ENCODE data around the gene SEMA3F. TPM values are rescaled to one million over a fixed set of nuclear protein-coding genes. Genes with fewer than 3 reads are reported as not detected.
A peak's percentile ranks its signal among the peaks of the same experiment; 100 is the strongest.

The SEMA3F gene
- total and polyA plus RNA-seq, 2 of the 4 experiments (the other 2 are of a cell fraction) = 7.3 to 23.3 TPM

DNA sequence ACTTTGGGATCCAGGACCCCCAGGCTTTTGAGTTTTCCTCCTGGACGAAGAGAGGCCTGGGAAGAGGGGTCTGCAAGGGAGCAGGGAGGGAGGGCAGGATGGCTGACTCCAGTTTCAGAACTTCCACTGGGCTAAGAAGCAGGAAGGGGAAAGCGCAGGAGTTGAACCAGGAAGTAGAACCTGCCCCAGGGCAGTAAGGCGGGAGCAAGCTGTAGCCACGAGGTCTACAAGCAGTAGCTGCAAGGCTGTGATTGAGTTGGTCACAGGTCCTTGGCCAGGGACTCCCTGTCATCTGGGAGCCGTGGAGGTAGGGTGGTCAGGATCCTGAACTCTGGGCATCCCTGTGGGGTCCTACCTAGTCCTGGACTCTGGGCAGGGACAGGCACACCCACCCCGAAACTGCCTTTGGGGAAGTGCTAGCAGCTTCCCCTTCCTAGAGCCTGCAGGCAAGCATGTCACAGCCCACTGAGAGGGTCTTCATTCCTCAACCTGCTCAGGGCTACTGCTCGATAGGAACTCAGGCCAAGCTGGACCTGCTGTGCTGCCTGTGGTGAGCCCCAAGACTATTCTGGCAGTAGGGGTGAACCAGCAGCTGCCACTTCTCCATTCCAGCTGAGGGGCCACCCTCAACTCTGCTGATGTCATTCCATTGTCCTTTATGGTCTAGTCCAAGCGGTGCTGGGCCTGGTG lies 75.1 kb downstream of the SEMA3F start:
- ChIA-PET POLR2A (ENCODE audit: unreplicated experiment) (no interaction called here), CTCF (no interaction called here)
- Histone ChIP-seq H2BK120ac (ENCODE audit: low read depth, low read length) (no peak overlapping the region), H3K9me3 (ENCODE audit: control insufficient read depth, insufficient read depth, low read length) (no peaks in the 10 kb centered on the region), H4K8ac (ENCODE audit: low read depth in 2 of 2, low read length in 2 of 2) (no peak overlapping the region), H2BK5ac (ENCODE audit: low read depth, low read length, poor library complexity, severe bottlenecking) (no peak overlapping the region), H3K4me2 (ENCODE audit: low read depth, low read length) (no peak overlapping the region), H3K36me3 (ENCODE audit: control insufficient read depth, insufficient read depth, low read length) (no peaks in the 10 kb centered on the region), H4K20me1 (ENCODE audit: insufficient read depth, low read length) (no peaks in the 10 kb centered on the region), H3K4me3 (ENCODE audit: insufficient read depth, low read depth, low read length) (no peak overlapping the region), H3K79me1 (ENCODE audit: low read depth in 1 of 2, low read length in 2 of 2) (peaks cover 0 to 18% of the 10 kb centered on the region in 2 experiments; a peak in 2 of 4 replicates), H2AK5ac (ENCODE audit: low read depth, low read length) (no peak overlapping the region; the same call in 1 of the 2 replicates), H2BK15ac (ENCODE audit: low read depth, low read length) (no peak overlapping the region; the same call in 2 of the 3 replicates), H2BK20ac (ENCODE audit: low read depth, low read length) (no peak overlapping the region), H3K27me3 (ENCODE audit: control insufficient read depth, insufficient read depth, low read length) (no peaks in the 10 kb centered on the region), H3K18ac (ENCODE audit: low read depth, low read length) (no peak overlapping the region), H3K23ac (ENCODE audit: low read depth, low read length) (no peak overlapping the region), H3K14ac (replicated peaks; ENCODE audit: low read depth, low read length) (no peak overlapping the region), H3K9ac (ENCODE audit: low read depth, low read length) (no peak overlapping the region), H3K4me1 (ENCODE audit: control insufficient read depth, insufficient read depth, low read length) (peaks cover 7% of the 10 kb centered on the region), H2AK9ac (replicated peaks; ENCODE audit: low read depth, low read length, poor library complexity) (peak overlapping the region; percentile 76), H3K27ac (ENCODE audit: insufficient read depth, low read length) (no peak overlapping the region), H3K4ac (ENCODE audit: low read depth, low read length) (no peak overlapping the region), H3K9me1 (ENCODE audit: insufficient read depth, low read length) (peaks cover 9% of the 10 kb centered on the region; the same call in 1 of the 2 replicates), H4K91ac (ENCODE audit: insufficient read depth, low read depth, low read length) (no peak overlapping the region), H2AFZ (replicated peaks; ENCODE audit: low read length, poor library complexity) (peak overlapping the region; percentile 58), H3K56ac (ENCODE audit: extremely low read depth, insufficient read depth, low read length) (no peak overlapping the region), H4K5ac (ENCODE audit: low read depth, low read length) (no peak overlapping the region)
- 81% methylated on average over 6 of the region's 8 CpGs; no CpG with 5 or more reads in 1 of the 2 experiments for WGBS, 2 experiments (ENCODE audit: extremely low coverage in 2 of 2, insufficient read length in 1 of 2)
- dilution Hi-C loops (cut with HindIII; ENCODE audit: low sequenced_read_pairs, unreplicated experiment) (no loop called here), in situ Hi-C loops (cut with MboI; ENCODE audit: low sequenced_read_pairs) (no loop called here), intact Hi-C loops (cut with micrococcal nuclease) (no loop called here)
- DNase-seq (no peak), ATAC-seq (ENCODE audit: low read depth) (no peak)
- TF ChIP-seq, protein P1, sequence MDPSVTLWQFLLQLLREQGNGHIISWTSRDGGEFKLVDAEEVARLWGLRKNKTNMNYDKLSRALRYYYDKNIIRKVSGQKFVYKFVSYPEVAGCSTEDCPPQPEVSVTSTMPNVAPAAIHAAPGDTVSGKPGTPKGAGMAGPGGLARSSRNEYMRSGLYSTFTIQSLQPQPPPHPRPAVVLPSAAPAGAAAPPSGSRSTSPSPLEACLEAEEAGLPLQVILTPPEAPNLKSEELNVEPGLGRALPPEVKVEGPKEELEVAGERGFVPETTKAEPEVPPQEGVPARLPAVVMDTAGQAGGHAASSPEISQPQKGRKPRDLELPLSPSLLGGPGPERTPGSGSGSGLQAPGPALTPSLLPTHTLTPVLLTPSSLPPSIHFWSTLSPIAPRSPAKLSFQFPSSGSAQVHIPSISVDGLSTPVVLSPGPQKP (IDR thresholded peaks at IDR 0.05; ENCODE audit: borderline replicate concordance, low read depth, low read length) = no peak
- TF ChIP-seq MAZ (IDR thresholded peaks at IDR 0.05; ENCODE audit: borderline replicate concordance, low read depth, low read length) (no peak), MXI1 (IDR thresholded peaks at IDR 0.05; ENCODE audit: borderline replicate concordance, low read depth, low read length) (no peak), NFE2L2 (IDR thresholded peaks at IDR 0.05; ENCODE audit: low read depth, low read length) (no peak), CHD1 (IDR thresholded peaks at IDR 0.05; ENCODE audit: low read depth, low read length) (no peak), CTCF (conservative IDR thresholded peaks at IDR 0.05; ENCODE audit: low read depth, low read length) (no peak), MAFK (IDR thresholded peaks at IDR 0.05; ENCODE audit: low read depth, low read length) (no peak), BHLHE40 (IDR thresholded peaks at IDR 0.05; ENCODE audit: low read depth, low read length) (no peak), RAD21 (IDR thresholded peaks at IDR 0.05; ENCODE audit: low read length) (no peak), FOS (IDR thresholded peaks at IDR 0.05; ENCODE audit: low read depth, low read length) (no peak), SMC3 (IDR thresholded peaks at IDR 0.05; ENCODE audit: low read depth, low read length) (no peak), CEBPB (IDR thresholded peaks at IDR 0.05; ENCODE audit: low read depth, low read length) (no peak), RCOR1 (IDR thresholded peaks at IDR 0.05; ENCODE audit: insufficient replicate concordance, low read length) (no peak), POLR2A (IDR thresholded peaks at IDR 0.05; ENCODE audit: low read depth, low read length) (no peak), RFX5 (IDR thresholded peaks at IDR 0.05; ENCODE audit: low read depth, low read length) (no peak)
- TF ChIP-seq, protein P2, sequence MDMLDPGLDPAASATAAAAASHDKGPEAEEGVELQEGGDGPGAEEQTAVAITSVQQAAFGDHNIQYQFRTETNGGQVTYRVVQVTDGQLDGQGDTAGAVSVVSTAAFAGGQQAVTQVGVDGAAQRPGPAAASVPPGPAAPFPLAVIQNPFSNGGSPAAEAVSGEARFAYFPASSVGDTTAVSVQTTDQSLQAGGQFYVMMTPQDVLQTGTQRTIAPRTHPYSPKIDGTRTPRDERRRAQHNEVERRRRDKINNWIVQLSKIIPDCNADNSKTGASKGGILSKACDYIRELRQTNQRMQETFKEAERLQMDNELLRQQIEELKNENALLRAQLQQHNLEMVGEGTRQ (IDR thresholded peaks at IDR 0.05; ENCODE audit: low read depth, low read length) = no peak
- no TSS peak for BruUV-seq (replicated peaks)
